ENCODE data around the gene EPHB2.
"Not testable (repeated sequence)": the region's sequence is repeated elsewhere in the genome, so short reads cannot be mapped to it uniquely, and the experiment has no call there.

EPHB2 gene

DNA sequence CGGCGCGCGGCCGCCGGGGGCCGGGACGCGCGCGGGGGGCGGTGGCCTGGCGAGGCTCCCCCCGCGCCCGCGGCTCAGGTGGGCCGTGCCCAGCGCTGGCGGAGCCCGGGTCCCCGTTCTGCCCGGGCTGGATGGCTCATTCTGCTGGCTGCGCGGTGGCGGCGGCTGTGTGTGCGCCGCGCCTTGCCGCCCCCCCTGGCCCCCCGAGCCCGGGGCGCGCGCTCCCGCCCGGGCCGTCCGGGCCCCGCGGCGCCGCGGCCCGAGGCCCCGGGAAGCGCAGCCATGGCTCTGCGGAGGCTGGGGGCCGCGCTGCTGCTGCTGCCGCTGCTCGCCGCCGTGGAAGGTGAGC lies at the start of gene EPHB2:
EPHB2 (plus strand) TSS at position 139 of the 349 bp plus-strand sequence; CDS start at position 283, 144 bp downstream.
- DNase-seq (ENCODE audit: low spot score) = peak; percentile 45

DNA sequence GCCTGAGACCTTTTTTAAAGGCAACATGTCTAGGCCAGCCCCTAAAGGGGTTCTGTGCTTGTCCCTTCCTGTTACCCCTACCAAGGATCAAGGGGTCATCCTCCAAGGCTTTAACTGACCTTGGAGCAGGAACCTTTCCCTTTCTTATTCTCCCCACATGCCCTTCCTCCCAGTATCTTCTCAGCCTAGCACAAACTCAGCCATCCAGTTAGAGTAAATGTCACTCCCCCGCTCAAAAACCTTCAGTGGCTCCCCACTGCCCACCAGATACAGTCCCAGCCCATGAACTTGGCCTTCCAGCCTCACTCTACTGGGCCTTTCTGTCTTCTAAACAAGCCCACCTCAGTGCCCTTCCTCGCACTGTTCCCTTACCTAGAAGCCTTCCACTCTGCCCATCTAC lies 48.8 kb upstream of the EPHB2 start:
- DNase-seq (ENCODE audit: low spot score) = no peak

DNA sequence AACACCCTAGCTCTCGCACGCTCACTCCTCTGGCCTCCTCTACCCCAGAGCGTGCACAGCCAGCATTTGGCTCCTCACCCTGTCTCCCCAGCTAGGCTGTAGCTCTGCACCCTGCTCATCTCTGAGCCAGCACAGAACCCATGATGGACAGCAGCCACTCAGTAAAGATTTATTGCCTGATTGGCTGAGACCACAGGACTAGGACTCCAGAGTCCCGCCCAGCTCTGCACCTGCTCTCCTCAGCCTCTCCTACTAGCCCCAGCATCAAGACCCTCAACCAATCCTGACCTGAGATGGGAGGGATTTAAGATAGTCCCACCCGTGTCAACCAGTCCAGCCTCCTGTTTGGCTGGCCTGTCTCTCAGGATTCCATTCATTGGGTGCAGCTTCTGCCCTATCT lies 48.3 kb upstream of the EPHB2 start:
- peak; percentile 44 for DNase-seq (ENCODE audit: low spot score)

DNA sequence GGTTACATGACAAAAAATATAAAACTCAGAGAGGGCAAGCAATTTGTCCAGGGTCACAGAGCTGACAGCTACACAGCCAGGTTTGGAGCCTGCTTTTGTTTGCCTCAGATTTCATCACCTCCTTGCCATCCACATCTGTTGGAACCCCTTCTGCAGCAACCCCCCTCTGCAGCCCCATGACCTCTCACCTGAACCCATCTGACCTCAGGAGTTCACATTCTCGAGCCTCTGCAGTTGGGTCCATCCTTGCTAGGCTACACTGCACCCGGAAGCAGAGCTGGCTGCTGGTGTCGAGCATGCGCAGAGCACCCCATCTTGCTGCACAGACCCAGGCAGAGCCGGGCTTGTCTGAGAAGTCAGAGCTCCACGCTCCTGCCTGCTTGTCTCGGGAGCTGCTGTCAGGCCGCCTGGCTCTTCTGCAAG lies 47.6 kb upstream of the EPHB2 start:
- no peak for DNase-seq (ENCODE audit: low spot score)

DNA sequence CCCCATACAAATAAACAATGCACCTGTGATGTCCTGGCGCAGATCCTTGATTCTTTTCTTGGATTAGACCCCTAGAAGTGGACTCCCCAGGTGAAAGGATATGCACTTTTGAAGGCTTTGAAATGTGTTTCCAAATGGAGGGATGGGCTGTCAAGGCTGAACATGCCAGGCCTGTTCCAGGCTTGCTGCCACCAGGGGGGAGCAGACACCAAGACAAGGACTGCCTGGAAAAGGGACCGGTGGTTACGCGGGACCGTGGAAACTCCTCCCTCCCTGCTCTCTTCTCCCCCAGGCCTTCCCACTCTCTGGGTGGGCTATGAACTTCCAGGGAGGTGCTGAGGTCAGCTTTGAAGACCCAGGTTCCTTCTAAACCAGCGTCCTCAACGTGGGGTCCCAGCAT lies 44.9 kb upstream of the EPHB2 start:
- DNase-seq (ENCODE audit: low spot score) = no peak

DNA sequence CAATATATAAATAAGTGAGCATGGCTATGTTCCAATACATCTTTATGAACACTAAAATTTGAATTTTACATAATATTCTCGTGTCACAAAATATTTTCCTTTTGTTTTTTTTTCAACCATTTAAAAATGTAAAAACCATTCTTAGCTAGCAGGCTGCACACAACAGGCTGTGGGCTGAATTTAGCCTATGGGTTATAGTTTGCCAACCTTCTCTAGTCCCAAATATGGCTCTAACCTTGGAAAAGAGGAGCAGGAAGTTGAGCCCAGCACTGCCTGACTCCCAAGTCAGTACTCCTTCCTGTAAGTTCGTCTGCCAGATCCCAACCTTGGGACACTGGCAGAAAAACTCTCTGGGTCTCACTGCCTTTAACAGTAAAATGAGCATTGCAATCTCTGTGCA lies 44.2 kb upstream of the EPHB2 start:
- DNase-seq (ENCODE audit: low spot score) = no peak

DNA sequence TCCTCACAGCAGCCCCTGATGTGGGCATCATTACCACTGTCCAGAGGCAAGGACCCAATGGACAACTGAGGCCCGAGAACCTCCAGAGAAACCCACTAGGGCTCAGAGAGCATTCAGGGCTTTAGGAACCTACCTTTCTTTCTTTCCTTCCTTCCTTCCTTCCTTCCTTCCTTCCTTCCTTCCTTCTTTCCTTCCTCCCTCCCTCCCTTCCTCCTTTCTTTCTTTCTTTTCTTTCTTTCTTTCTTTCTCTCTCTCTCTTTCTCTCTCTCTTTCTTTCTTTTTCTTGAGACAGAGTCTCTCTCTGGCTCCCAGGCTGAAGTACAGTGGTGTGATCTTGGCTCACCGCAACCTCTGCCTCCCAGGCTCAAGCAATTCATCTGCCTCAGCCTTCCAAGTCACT lies 41.8 kb upstream of the EPHB2 start:
- DNase-seq (ENCODE audit: low spot score) = not testable (repeated sequence)

DNA sequence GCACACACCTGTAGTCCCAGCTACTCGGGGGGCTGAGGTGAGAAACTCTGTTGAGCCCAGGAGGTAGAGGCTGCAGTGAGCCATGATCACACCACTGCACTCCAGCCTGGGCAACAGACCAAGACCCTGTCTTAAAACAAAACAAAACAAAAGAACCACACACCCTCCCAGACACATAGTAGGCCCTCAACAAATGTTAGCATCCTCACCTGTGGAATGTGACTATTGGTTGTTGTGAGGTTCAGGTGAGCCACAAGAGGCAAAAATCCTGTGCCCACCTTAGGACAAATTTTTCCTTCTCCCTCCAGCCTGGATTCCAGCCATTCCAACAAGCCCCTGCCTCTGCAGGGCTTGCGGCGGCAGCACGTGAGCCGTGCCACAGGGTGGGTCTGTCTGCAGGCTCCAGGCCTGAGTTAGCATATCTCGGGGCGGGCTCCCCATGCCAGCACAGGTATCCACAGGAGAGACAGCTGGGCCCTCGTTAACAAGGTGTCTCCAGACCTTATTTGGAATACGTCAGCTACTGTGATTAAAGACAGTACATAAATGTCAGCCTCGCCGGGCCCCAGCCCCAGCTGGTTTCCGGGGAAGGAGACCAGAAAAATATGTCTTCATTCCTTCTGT lies 40.2 kb upstream of the EPHB2 start:
- no peak for DNase-seq (ENCODE audit: low spot score)

DNA sequence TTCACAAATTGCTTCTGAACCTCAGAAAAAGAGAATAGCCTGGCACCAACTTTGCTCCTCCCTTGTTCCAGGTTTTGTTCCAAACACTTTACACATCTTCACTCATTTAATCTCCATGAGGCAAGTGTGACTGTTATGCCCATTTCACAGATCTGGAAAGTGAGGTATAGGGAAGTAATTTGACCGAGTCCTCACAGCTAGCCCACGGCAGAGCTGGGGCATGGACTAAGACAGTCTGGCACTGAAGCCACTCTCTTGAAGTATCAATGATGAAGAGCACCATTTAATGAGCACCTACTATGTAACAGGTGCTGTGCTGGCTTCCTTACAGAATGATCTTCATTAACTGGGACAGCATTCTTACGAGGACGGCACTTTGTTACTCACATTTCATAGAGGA lies 38.6 kb upstream of the EPHB2 start:
- no peak for DNase-seq (ENCODE audit: low spot score)

DNA sequence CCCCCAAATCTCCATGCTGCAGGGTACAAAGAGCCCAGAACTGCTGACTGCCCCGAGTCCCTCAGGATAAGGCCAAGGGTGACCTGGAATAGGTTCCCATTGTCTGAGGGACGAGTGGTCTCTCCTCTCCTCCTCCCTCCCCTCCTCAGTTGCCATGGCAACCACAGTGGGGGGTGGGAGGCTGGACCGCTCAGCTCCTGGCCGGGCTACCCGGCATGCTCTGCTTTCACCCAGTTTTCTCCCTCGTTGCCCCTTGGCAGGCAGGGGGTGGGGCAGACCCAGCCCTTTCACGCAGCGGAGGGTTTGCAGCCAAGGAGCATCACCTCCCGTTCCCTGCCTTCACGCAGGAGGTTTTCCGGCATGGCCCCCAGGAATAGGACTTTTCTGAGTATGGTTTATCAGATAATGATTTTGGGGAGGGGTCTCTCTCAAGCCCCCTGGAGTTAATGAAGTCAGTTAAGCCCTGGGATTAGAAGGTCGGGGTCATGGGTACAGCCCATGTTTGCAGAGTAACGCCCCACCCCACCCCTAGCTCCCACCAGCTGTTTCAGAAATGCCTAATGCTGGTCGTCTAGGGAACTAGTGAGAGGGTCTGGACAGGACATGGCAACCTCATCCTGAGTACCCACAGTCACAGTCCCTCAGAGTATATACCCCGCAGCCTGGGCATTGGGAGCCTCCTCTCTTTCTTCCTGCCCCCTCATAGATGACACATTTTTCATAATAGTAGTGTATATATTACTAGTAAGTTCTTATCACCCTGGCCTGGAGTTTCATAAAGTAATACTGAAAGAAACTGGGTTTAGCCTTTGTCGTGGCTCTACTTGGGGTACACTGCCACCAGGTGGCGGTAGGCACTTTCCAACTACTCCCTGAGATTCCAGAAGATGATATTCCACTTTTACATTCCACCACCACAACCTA lies 36.9 kb upstream of the EPHB2 start:
- peak; percentile 20 for DNase-seq (ENCODE audit: low spot score)

DNA sequence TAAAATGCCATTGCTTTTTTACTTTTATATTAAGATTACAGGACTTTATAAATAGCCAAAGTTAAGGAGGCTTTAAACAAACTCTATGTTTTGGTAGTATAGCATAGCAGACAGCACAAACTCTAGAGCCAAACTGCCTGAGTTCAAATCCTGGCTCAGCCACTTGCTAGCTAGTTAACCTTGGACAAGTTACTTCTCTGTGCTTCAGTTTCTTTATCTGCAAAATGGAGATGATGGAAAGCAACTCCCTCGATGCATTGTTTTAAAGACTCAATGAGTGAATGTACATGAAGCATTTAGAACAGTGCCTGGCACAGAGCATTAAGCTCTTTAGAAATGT lies 36.3 kb upstream of the EPHB2 start:
- DNase-seq (ENCODE audit: low spot score) = no peak

DNA sequence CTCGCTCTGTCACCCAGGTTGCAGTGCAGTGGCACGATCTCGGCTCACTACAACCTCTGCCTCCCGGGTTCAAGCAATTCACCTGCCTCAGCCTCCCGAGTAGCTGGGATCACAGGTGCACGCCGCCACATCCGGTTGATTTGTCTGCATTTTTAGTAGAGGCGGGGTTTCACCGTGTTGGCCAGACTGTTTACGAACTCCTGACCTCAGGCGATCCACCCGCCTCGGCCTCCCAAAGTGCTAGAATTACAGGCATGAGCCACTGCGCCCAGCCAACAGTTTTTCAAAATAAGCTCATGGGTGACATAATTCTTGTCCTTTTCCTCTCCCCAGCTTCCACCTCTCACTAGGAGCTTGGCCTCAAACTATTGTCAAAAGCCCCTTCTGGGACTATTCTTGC lies 34.5 kb upstream of the EPHB2 start:
- DNase-seq (ENCODE audit: low spot score) = not testable (repeated sequence)

DNA sequence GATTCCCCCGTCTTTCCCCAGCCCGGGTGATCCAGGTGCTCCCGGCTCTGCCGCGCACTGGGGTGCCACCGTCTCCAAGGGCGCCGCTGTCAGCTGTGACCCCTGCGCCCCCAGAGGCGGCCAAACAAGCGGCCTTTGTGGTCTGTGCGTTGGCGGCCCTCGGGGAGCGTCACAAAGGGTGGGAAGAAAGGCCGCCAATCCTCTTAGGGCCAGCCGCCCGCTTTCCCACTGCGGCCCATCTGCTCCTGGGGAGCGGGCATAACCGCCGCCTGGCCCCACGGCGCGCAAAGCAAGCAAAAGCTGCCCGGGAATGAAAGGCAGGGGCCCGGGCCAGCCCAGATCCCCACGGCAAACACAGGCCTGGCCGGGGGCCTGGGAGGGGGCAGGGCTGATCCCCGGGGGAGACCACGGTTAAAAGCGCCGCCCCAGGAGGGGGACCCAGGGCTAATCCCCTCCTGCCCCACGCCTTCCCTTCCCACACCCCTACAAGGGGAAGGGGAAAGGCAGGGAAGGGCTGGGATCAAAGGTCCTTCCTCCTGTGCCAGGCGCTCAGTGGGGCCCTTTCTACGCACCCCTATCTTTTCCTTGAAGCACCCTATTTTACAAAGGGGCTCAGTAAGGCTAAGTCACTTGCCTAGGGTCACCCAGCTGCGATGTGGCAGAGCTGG lies 33.6 kb upstream of the EPHB2 start:
- DNase-seq (ENCODE audit: low spot score) = no peak

DNA sequence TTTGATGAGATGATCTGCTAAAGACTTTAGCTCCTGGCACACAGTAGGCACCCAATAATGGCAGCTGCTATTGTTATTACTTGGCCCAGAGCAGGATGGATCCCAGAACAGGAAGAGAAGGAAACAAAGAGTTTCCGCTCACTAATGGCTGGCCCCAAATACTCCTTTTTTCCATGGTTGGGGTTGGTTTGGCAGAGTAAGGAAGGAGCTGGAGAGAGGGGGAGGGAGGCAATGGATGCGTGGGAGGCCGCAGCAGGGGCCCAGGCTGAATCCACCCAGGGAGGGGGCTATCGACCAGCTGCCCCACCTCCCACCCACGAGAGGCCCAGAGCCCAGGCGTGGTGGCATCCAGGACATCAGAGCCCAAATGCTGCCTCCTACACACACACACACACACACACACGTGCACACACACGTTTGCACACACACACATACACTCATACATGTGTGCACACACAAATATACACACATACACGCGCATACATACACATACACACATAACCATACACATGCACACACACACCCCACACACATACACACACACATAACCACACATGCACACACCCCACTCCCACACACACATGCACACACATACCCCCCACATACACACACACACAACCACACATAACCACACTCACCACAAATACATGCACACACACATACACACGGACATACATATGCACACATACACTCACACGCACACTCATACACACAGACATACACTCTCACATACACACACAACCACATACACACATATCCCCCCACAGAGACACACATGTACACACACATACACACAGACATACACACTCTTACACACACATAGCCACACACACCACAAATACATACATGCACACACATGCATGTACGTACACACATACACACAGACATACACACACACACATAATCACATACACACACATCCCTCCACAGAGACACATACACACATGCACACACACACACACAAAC lies 32.4 kb upstream of the EPHB2 start:
- no peak for DNase-seq (ENCODE audit: low spot score)

DNA sequence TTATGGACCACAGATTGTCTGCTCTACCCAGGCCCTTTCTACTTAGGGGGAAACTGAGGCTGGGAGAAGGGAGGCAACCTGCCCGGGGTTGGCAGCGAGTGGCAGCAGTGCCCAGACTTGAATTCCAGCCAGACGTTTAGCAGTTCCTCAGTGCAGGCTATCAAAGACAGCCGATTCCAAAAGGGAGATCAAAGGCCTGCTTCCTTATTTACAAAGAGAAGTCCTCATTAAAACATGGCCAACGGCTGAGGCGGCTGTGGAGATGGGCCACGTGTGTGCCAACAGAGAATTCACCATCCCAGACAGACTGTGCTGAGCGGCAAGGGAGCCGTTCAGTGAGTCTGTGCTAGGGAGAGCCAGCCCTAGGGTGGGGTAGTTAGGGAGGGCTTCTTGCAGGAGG lies 29.9 kb upstream of the EPHB2 start:
- no peak for DNase-seq (ENCODE audit: low spot score)

DNA sequence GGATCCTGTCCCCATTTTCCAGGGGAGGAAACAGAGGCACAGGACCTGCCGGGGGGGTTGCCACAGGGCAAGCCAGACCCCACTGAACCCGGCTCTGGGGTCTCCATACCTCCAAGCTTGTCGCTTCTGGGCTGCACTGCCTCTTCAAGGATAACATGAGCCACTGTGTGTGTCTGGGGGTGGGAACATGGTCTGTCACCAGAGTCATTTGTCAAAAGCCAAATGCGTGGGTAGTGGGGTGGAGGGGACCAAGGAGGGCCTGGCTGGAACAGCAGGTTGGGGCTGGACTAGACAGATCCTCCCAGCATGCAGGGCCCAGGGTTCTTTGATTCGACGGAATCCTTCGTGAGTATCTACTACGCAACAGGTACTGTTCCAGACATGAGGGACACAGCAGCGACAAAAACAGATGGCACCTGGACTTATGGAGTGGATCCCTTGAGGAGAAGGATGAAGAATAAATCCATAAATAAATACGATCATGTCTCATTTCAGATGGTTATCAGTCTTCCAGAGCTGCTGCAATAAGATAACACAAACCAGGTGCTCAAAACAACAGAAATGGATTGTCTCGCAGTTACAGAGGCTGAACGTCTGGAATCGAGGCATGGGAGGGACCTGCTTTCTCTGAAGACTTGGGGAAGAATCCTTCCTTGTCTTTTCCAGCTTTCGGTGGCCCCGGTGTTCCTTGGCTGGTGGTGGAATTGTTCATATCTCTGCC lies 28.9 kb upstream of the EPHB2 start:
- DNase-seq (ENCODE audit: low spot score) = no peak

DNA sequence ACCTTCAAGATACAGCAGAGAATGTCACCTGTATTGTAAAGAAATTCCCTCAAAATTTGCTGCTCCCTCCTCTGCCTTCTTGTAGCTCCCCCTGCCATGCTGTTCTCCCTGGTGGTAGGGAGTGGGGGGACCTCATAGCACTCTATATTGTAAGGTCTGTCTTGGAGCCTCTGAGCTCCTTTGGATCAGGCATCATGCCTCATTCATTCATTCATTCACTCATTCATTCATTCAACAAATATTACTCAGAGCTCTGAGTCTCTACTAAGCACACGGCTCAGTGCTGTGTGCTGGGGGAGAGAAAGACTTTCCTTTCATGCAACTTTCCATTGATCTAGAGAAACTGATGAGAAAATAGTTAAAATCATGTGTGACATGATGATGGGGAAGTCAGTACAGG lies 27.1 kb upstream of the EPHB2 start:
- DNase-seq (ENCODE audit: low spot score) = no peak

DNA sequence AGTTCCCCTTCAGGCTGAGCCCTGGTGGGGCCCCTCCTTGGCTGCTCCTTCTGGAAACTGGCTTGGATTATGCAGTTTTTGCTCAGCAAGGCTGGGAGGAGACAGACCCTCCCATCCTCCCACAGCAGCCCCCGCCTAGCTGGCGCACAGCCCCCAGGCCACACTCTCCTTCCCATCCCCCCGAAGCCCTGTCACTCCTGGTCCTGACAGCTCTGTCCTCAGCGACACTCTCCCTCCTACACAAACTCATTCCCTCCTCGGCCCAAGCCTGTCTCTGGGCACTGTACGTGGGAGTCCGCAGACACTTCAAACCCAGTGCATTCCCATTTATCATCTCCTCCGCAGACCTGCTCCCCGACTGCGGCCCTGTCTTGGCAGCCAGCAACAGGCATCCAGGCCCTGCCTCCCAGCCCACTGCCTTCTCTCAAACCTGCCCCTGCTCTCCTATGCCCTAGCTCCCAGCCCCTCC lies 25.0 kb upstream of the EPHB2 start:
- DNase-seq (ENCODE audit: low spot score) = no peak

DNA sequence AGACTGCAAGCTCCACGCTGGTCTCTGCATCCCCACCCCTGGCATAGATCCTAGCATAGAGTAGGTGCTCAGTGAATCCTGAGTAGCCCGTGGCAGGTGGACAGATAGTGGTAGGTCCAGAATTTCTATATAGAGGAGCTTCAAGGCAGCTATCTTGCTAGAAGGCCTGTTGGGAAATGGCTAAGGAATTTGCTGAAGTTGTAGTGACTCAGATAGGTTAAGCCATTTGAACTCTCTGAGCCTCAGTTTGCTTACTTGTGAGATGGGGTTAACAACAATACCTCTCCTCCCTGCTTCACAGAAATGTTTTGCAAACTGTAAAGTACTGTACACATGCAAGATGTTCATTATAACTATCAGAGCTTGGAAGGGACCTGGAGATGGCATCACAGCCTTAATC lies 23.4 kb upstream of the EPHB2 start:
- no peak for DNase-seq (ENCODE audit: low spot score)

DNA sequence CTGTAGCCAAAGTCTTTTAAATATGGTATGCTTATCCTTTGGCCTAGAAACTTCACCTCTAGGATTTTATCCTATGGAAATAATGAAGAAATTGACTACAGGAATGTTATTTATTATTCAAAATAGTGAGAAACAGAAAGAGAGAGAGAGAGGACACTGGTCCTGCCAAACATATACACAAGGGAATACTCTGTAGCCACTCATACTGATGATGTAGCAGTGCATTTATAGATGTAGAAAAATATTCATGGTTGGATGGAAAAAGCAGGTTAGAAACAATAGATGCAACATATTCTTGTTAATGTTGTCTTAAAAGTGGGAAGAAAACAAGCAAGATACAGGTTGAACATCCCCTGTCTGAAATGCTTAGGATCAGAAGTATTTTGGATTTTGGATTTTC lies 22.2 kb upstream of the EPHB2 start:
- DNase-seq (ENCODE audit: low spot score) = no peak

DNA sequence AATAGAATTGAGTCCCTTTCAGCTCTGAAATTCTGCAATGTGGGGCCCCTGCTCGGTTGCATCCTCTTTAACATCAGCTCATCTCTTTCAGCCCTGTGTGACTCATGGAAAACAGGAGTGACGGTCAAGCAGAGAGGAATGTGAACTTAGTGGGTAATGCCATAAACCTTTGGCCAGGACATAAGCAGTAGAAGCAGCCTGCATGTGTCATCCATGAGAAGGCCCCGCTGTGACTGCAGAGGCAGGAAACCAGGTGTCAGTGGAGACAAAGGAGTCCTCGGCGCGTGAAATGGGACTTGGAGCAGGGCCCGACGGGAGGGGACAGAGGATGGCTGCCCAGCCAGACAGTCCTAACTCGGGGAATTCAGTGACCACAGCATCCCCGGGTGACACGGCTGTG lies 21.1 kb upstream of the EPHB2 start:
- DNase-seq (ENCODE audit: low spot score) = no peak
